HCT116 (cell line): ENCODE data around the gene ZACN. TPM values are rescaled to one million over a fixed set of nuclear protein-coding genes. Genes with fewer than 3 reads are reported as not detected.

Experiments
- ATAC-seq: fragments of 200-7000 bp; cut with Tn5 transposase; 2 replicates; pipeline ENCODE4 v1.9.1; 2020; ENCODE audit warnings: mild to moderate bottlenecking, moderate library complexity
- BruUV-seq: library from RNA; stranded (reverse); fragments of 400-500 nt; replicated peaks from 2 replicates; lab custom pipeline; 2021; lab: Mats Ljungman, UMichigan
- CTCF ChIA-PET: fragments of 300-600 bp; sonication (Branson Sonifier 250); formaldehyde crosslinking; loops from one replicate; lab custom pipeline; 2021; ENCODE audit warnings: antibody characterized with exemption; lab: Charles Lee
- POLR2A ChIA-PET: fragments of 300-600, 350-600 bp; sonication (Branson Sonifier 250); formaldehyde crosslinking; loops from one replicate; lab custom pipeline; 2021; ENCODE audit warnings: antibody characterized with exemption; lab: Charles Lee
- RAD21 ChIA-PET, 2 experiments: fragments of 300-600 bp; sonication (Branson Sonifier 250); formaldehyde crosslinking; loops; one replicate each; lab custom pipeline; 2023; ENCODE audit warnings: low total read pairs in 2 of 2; ENCODE audit not compliant: uncharacterized antibody in 2 of 2, unreplicated experiment in 2 of 2, low non-redundant PET in 1 of 2; lab: Charles Lee
- DNase-seq: peaks from one replicate; pipeline ENCODE4 v3.0.0-alpha.2; 2010; ENCODE audit warnings: low read depth, low spot score
- H2AFZ ChIP-seq: fragments of 200-600 bp; shearing (Covaris generic), sonication (generic); 2 replicates; pipeline ENCODE4 v1.6.1; 2017; ENCODE audit warnings: low read depth, mixed run types, mixed read lengths, antibody characterized with exemption, low read length; ENCODE audit not compliant: poor library complexity, severe bottlenecking
- H3K27ac ChIP-seq: 2 replicates; pipeline ENCODE4 v1.5.1; 2012; ENCODE audit warnings: low read depth, low read length
- H3K27me3 ChIP-seq: fragments of 200-600 bp; sonication (generic); 2 replicates; pipeline ENCODE4 v1.6.1; 2016; ENCODE audit warnings: mixed run types, low read length, mixed read lengths; ENCODE audit not compliant: insufficient read depth
- H3K36me3 ChIP-seq, 2 experiments: fragments of 200-500 bp in 1 of 2; fragments of 200-600 bp in 1 of 2; sonication (Bioruptor generic) in 1 of 2; sonication (generic) in 1 of 2; 2 replicates each; pipeline versions ENCODE4 v1.5.1 to v1.6.1; 2014 to 2016; ENCODE audit warnings: low read length in 2 of 2, inconsistent platforms in 1 of 2, mixed read lengths in 1 of 2, mixed run types in 1 of 2; ENCODE audit not compliant: insufficient read depth in 2 of 2, control insufficient read depth in 1 of 2
- H3K4me1 ChIP-seq, 2 experiments: fragments of 200-600 bp in 1 of 2; sonication (generic) in 1 of 2; 2 replicates each; pipeline versions ENCODE4 v1.5.1 to v1.6.1; 2012 to 2017; ENCODE audit warnings: low read length in 2 of 2, inconsistent platforms in 1 of 2, mild to moderate bottlenecking in 1 of 2, mixed read lengths in 1 of 2, mixed run types in 1 of 2, moderate library complexity in 1 of 2; ENCODE audit not compliant: insufficient read depth in 2 of 2, control insufficient read depth in 1 of 2
- H3K4me2 ChIP-seq: fragments of 200-600 bp; sonication (generic); 2 replicates; pipeline ENCODE4 v1.6.1; 2017; ENCODE audit warnings: mixed run types, low read length, mixed read lengths
- H3K4me3 ChIP-seq, 2 experiments: fragments of 200-600 bp in 1 of 2; sonication (generic) in 1 of 2; replicated peaks in 1 of 2; 2 replicates each; pipeline ENCODE4 v1.5.1; 2011 to 2016; ENCODE audit warnings: low read length in 2 of 2, control low read depth in 1 of 2, low read depth in 1 of 2, mild to moderate bottlenecking in 1 of 2, mixed read lengths in 1 of 2, mixed run types in 1 of 2
- H3K79me2 ChIP-seq: fragments of 200-600 bp; sonication (generic); 2 replicates; pipeline ENCODE4 v1.6.1; 2017; ENCODE audit warnings: mild to moderate bottlenecking, mixed run types, low read length, moderate library complexity, mixed read lengths; ENCODE audit not compliant: insufficient read depth
- H3K9ac ChIP-seq: fragments of 200-600 bp; sonication (generic); 2 replicates; pipeline ENCODE4 v1.6.1; 2016; ENCODE audit warnings: low read length, mixed read lengths
- H3K9me2 ChIP-seq: fragments of 200-600 bp; sonication (generic), shearing (Covaris generic); 2 replicates; pipeline ENCODE4 v1.6.1; 2017; ENCODE audit warnings: mixed run types, mild to moderate bottlenecking, moderate library complexity; ENCODE audit not compliant: insufficient read depth
- H3K9me3 ChIP-seq, 2 experiments: fragments of 200-500 bp in 1 of 2; fragments of 200-600 bp in 1 of 2; sonication (Bioruptor generic) in 1 of 2; sonication (generic) in 1 of 2; 2 replicates each; pipeline ENCODE4 v1.6.1; 2014 to 2017; ENCODE audit warnings: low read length in 2 of 2, mixed read lengths in 2 of 2, inconsistent platforms in 1 of 2, low read depth in 1 of 2, mild to moderate bottlenecking in 1 of 2, mixed run types in 1 of 2, moderate library complexity in 1 of 2; ENCODE audit not compliant: control insufficient read depth in 1 of 2, insufficient read depth in 1 of 2
- H4K20me1 ChIP-seq: fragments of 200-600 bp; sonication (generic), shearing (Covaris generic); 2 replicates; pipeline ENCODE4 v1.6.1; 2017; ENCODE audit warnings: mixed run types, mild to moderate bottlenecking, moderate library complexity; ENCODE audit not compliant: insufficient read depth
- CEBPB ChIP-seq: IDR thresholded peaks from 2 replicates; pipeline ENCODE4 v1.6.1; 2012; ENCODE audit warnings: low read depth
- ELF1 ChIP-seq: IDR thresholded peaks from 2 replicates; pipeline ENCODE4 v1.6.1; 2012; ENCODE audit warnings: low read depth, borderline replicate concordance
- EZH2 ChIP-seq: fragments of 200-600 bp; sonication (generic); IDR thresholded peaks from 2 replicates; pipeline ENCODE4 v1.6.1; 2017; ENCODE audit warnings: antibody characterized with exemption, mixed run types
- POLR2AphosphoS5 ChIP-seq: IDR thresholded peaks from 2 replicates; pipeline ENCODE4 v1.6.1; 2011; ENCODE audit warnings: mild to moderate bottlenecking, low read depth, low read length, moderate library complexity
- SRF ChIP-seq: IDR thresholded peaks from 2 replicates; pipeline ENCODE4 v1.6.1; 2012; ENCODE audit warnings: low read depth
- intact Hi-C: fragments of 100-400 bp; cut with micrococcal nuclease; formaldehyde crosslinking; loops from 2 replicates; pipeline ENCODE4 v1.10.0; 2022
- total RNA-seq: library from RNA; stranded (reverse); gene quantifications from one replicate; pipeline ENCODE4 v1.2.1, GENCODE V29; 2021; ENCODE audit not compliant: unreplicated experiment
- TF ChIP-seq, protein P1 (sequence below): IDR thresholded peaks from 2 replicates; pipeline ENCODE4 v1.6.1; 2011; ENCODE audit warnings: mild to moderate bottlenecking, low read length, moderate library complexity; ENCODE audit not compliant: insufficient replicate concordance; ENCODE audit errors: extremely low read depth

Gene ZACN
- total RNA-seq, 1 experiment from 2014 or later: not detected

DNA sequence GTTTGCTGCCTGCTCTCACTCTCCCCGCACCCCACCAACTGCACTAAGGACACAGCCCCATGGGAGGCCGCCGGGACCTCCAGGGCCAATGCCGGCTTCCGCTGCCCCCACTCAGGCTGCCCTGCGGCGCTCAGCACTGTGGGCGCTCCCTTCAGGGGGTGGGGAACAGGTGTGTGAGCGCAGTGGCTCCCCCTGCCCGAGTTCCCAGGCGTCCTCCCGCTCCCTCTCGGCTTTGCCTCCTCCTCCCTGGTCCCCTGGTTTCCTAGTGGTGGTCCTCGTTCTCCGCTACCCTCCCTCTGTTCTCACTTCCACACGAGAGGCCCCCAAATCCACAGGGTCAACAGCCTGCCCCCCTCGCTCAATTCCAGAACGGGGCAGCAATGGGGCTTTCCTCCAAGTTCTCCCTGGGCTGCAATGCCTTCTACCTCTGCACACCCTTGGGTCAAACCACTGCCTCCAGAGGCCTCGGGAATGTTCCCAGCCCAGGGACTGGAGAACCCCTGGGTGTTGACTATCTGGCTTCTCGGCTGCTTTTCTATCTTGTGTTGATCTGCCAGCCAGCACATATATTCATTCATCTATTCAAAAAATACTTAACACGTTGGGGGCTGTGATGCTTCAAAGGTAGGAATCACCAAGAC is 52.2 kb downstream of the ZACN start:
- H3K79me2 ChIP-seq: no peaks in the 10 kb centered on the region
- TF ChIP-seq EZH2: no peak
- TF ChIP-seq, protein P1, sequence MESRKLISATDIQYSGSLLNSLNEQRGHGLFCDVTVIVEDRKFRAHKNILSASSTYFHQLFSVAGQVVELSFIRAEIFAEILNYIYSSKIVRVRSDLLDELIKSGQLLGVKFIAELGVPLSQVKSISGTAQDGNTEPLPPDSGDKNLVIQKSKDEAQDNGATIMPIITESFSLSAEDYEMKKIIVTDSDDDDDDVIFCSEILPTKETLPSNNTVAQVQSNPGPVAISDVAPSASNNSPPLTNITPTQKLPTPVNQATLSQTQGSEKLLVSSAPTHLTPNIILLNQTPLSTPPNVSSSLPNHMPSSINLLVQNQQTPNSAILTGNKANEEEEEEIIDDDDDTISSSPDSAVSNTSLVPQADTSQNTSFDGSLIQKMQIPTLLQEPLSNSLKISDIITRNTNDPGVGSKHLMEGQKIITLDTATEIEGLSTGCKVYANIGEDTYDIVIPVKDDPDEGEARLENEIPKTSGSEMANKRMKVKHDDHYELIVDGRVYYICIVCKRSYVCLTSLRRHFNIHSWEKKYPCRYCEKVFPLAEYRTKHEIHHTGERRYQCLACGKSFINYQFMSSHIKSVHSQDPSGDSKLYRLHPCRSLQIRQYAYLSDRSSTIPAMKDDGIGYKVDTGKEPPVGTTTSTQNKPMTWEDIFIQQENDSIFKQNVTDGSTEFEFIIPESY: no peak
- TF ChIP-seq ELF1: no peak
- no peak for TF ChIP-seq POLR2AphosphoS5
- TF ChIP-seq SRF: no peak
- no peak for TF ChIP-seq CEBPB
- TF ChIP-seq, all 23 proteins: peak for 0
- peaks cover 24 to 26% of the 10 kb centered on the region in 2 experiments for H3K4me1 ChIP-seq
- no TSS peak for BruUV-seq
- no peak for DNase-seq
- POLR2A ChIA-PET: no interaction called here
- H3K9ac ChIP-seq: no peak overlapping the region
- ATAC-seq: no peak
- intact Hi-C loops: no loop called here
- H2AFZ ChIP-seq: no peak overlapping the region
- 0 out of 2 replicates have a peak overlapping the region, but pooled peaks have one; percentile 93 for H3K4me2 ChIP-seq
- H3K27me3 ChIP-seq: no peaks in the 10 kb centered on the region
- H3K27ac ChIP-seq: no peak overlapping the region; the same call in 1 of the 2 replicates
- H3K36me3 ChIP-seq: no peaks in the 10 kb centered on the region
- RAD21 ChIA-PET: no interaction called here
- H3K9me2 ChIP-seq: no peaks in the 10 kb centered on the region
- no peaks in the 10 kb centered on the region for H3K9me3 ChIP-seq
- H4K20me1 ChIP-seq: no peaks in the 10 kb centered on the region
- CTCF ChIA-PET: interaction anchor here (1.1 to 1.7 kb wide), 2 partner anchors 19 to 50 kb away, joined by 3 to 4 read pairs; no protein-coding TSS in a partner anchor
- no peak overlapping the region for H3K4me3 ChIP-seq
